Stomach (tissue), 9 donors: ENCODE data around the gene FGD6. TPM values are rescaled to one million over a fixed set of nuclear protein-coding genes. Genes with fewer than 3 reads are reported as not detected.
A peak's percentile ranks its signal among the peaks of the same experiment; 100 is the strongest.

Experiments
- DNase-seq, 2 donors: peaks; one replicate each; pipeline versions ENCODE4 v3.0.0 to v3.0.0-alpha.2; 2013 to 2019
- H3K27ac ChIP-seq, 5 donors: fragments of 200-600 bp in 4 of 5; sonication (generic) in 4 of 5; one replicate each; pipeline ENCODE4 v1.5.1; 2013 to 2019; ENCODE audit warnings: mild to moderate bottlenecking in 1 of 5, moderate library complexity in 1 of 5
- H3K27me3 ChIP-seq, 3 donors: fragments of 200-600 bp; sonication (generic); one replicate each; pipeline ENCODE4 v1.5.1; 2017 to 2019; ENCODE audit warnings: mixed run types in 1 of 3
- H3K36me3 ChIP-seq, 4 donors: fragments of 200-600 bp; sonication (generic); 1 replicate in 3 of 4; 2 replicates in 1 of 4; pipeline ENCODE4 v1.5.1; 2016 to 2019
- H3K4me1 ChIP-seq, 4 donors: fragments of 200-600 bp; sonication (generic); one replicate each; pipeline ENCODE4 v1.5.1; 2016 to 2019
- H3K4me3 ChIP-seq, 4 donors: fragments of 200-600 bp; sonication (generic) in 3 of 4; one replicate each; pipeline ENCODE4 v1.5.1; 2016 to 2019; ENCODE audit warnings: mild to moderate bottlenecking in 1 of 4
- H3K9me3 ChIP-seq, 4 donors: fragments of 200-600 bp; sonication (generic); one replicate each; pipeline ENCODE4 v1.5.1; 2016 to 2019
- CTCF ChIP-seq, 7 experiments: fragments of 450-650 bp in 4 of 7; fragments of 200-600 bp in 3 of 7; sonication (generic) in 3 of 7; IDR thresholded peaks; one replicate each; pipeline ENCODE4 v1.5.1; 2016 to 2019; ENCODE audit warnings: antibody characterized with exemption in 7 of 7, control low read depth in 2 of 7, mild to moderate bottlenecking in 1 of 7
- EP300 ChIP-seq: sonication (generic); formaldehyde crosslinking; IDR thresholded peaks from one replicate; pipeline ENCODE4 v1.6.1; 2017; ENCODE audit warnings: antibody characterized with exemption
- POLR2A ChIP-seq, 4 donors: fragments of 450-650 bp; IDR thresholded peaks; one replicate each; pipeline ENCODE4 v1.6.1; 2016; ENCODE audit warnings: antibody characterized with exemption in 4 of 4, control low read depth in 2 of 4, mild to moderate bottlenecking in 1 of 4, moderate library complexity in 1 of 4
- POLR2AphosphoS5 ChIP-seq, 3 donors: sonication (generic); formaldehyde crosslinking; IDR thresholded peaks; one replicate each; pipeline ENCODE4 v1.6.1; 2016; ENCODE audit warnings: antibody characterized with exemption in 3 of 3
- WGBS, 5 donors: extraction: QIAGEN DNeasy Blood & Tissue Kit in 3 of 5; methylation state at CpG; one replicate each; pipeline versions ENCODE4 v1.1.5 to v1.1.7; 2013 to 2018; 5-methylcytosine and 5-hydroxymethylcytosine counted together
- intact Hi-C: fragments of 100-400 bp; cut with DNase I; formaldehyde crosslinking; loops from one replicate; pipeline ENCODE4 v1.15.1; 2023; ENCODE audit warnings: low total_unique reads
- polyA plus RNA-seq, 3 donors: library from polyadenylated mRNA; stranded (reverse); fragments of 200-250 nt; gene quantifications; one replicate each; pipeline ENCODE4 v1.2.3, GENCODE V29; 2013
- total RNA-seq, 5 donors: library from RNA; depleted of rRNA; stranded (reverse); fragments of >200 nt; gene quantifications; one replicate each; pipeline versions ENCODE4 v1.1.0 to v1.2.3, GENCODE V29; 2014 to 2016
- donor health status: healthy with polysubstance abuse.
- donor health status: Bipolar disorder and iron deficiency.
- donor health status: healthy.

FGD6 gene
- total and polyA plus RNA-seq, 8 donors, result 0.92 to 16.3 (median 5.7) TPM

DNA sequence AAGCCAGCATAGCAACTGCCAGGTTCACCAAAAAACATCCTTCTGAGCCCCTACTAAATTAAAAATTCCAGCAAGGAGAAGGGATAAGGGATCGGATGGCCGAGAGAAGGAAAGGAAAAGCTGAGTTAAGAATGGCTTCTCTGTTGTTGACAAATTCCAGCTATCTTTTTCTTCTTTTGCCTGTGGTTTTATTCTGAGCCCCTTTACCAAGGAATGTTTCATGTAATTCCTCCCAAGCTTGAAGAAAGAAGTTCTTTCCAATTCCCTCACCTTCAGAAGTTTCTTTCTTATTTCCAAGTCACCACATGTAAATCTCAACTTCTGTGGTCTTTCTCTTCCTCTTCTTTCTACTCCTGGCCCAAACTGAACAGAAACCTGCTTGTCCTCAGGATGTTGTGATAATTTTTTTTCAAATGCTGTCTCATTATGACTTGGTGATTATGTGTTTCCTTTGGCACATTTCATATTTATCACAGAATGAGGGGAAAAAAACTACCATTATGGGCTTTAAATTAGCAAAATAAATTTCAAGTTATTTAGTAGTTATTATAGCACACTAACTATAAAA is 40.0 kb downstream of the FGD6 start:
- intact Hi-C loops, result no loop called here
- Histone ChIP-seq H3K36me3 (no peaks in the 10 kb centered on the region), H3K27me3 (no peaks in the 10 kb centered on the region), H3K4me1 (peaks cover 0 to 26% (median 14%) of the 10 kb centered on the region in 4 donors), H3K27ac (no peak overlapping the region), H3K9me3 (no peaks in the 10 kb centered on the region), H3K4me3 (no peak overlapping the region)
- WGBS, 5 donors, result 88 to 98% (median 97%) methylated on average over 2 of the region's 2 CpGs
- no peak for TF ChIP-seq CTCF (IDR thresholded peaks at IDR 0.05)
- no peak for TF ChIP-seq POLR2A (IDR thresholded peaks at IDR 0.05)
- no peak for TF ChIP-seq EP300
- no peak for TF ChIP-seq POLR2AphosphoS5 (IDR thresholded peaks at IDR 0.05)
- DNase-seq, result no peak

GRCh38 chr12:95173392-95174251 is 43.6 kb downstream of the FGD6 start:
- Histone ChIP-seq H3K4me3 (no peak overlapping the region), H3K9me3 (no peaks in the 10 kb centered on the region), H3K36me3 (peaks cover 0 to 10% (median 0%) of the 10 kb centered on the region in 4 donors), H3K27ac (peak overlapping the region in 4 of 5 donors; percentile 4 to 50 (median 30)), H3K27me3 (no peaks in the 10 kb centered on the region), H3K4me1 (peaks cover 0 to 28% (median 15%) of the 10 kb centered on the region in 4 donors)
- 30 to 44% (median 34%) methylated on average over 8 of the region's 8 CpGs for WGBS, 5 donors
- peak; percentile 44 for TF ChIP-seq EP300
- TF ChIP-seq POLR2AphosphoS5 (IDR thresholded peaks at IDR 0.05), result peak; percentile 22 to 62 (median 38)
- TF ChIP-seq POLR2A (IDR thresholded peaks at IDR 0.05), result no peak
- DNase-seq, result peak; percentile 65 to 84
- intact Hi-C loops, result no loop called here

GRCh38 chr12:95169368-95169767 is 47.9 kb downstream of the FGD6 start:
- WGBS, 5 donors, result 32 to 48% (median 41%) methylated on average over 4 of the region's 4 CpGs
- H3K27me3 ChIP-seq, result no peaks in the 10 kb centered on the region
- peak; percentile 33 to 64 for DNase-seq
- H3K9me3 ChIP-seq, result no peaks in the 10 kb centered on the region
- intact Hi-C loops, result no loop called here
- no peak overlapping the region for H3K4me3 ChIP-seq
- H3K36me3 ChIP-seq, result peaks cover 0 to 10% (median 0%) of the 10 kb centered on the region in 4 donors
- TF ChIP-seq POLR2A (IDR thresholded peaks at IDR 0.05) (no peak), CTCF (IDR thresholded peaks at IDR 0.05) (no peak), POLR2AphosphoS5 (IDR thresholded peaks at IDR 0.05) (peak in 1 of 3 donors; percentile 24)
- H3K27ac ChIP-seq, result no peak overlapping the region
- H3K4me1 ChIP-seq, result peaks cover 0 to 24% (median 15%) of the 10 kb centered on the region in 4 donors

GRCh38 chr12:95168746-95169145 is 48.5 kb downstream of the FGD6 start:
- Histone ChIP-seq H3K4me3 (no peak overlapping the region), H3K4me1 (peaks cover 0 to 24% (median 12%) of the 10 kb centered on the region in 4 donors), H3K27me3 (no peaks in the 10 kb centered on the region), H3K36me3 (peaks cover 0 to 10% (median 0%) of the 10 kb centered on the region in 4 donors), H3K27ac (peak overlapping the region in 1 of 5 donors; percentile 14), H3K9me3 (no peaks in the 10 kb centered on the region)
- no peak for DNase-seq
- no peak for TF ChIP-seq POLR2AphosphoS5 (IDR thresholded peaks at IDR 0.05)
- TF ChIP-seq EP300, result no peak
- no peak for TF ChIP-seq POLR2A (IDR thresholded peaks at IDR 0.05)
- no peak for TF ChIP-seq CTCF (IDR thresholded peaks at IDR 0.05)
- intact Hi-C loops, result no loop called here
- WGBS, 5 donors, result 80 to 89% (median 84%) methylated on average over 2 of the region's 2 CpGs
